ENCODE results near the gene TPPP.
"Not testable (repeated sequence)": the region's sequence is repeated elsewhere in the genome, so short reads cannot be mapped to it uniquely, and the experiment has no call there.

- TF ChIP-seq YY1 (IDR thresholded peaks at IDR 0.05; ENCODE audit: insufficient read depth, insufficient read length); SUZ12 (IDR thresholded peaks at IDR 0.05; ENCODE audit: extremely low read depth, insufficient read depth, insufficient read length); ZNF274 (IDR thresholded peaks at IDR 0.05; ENCODE audit: low read depth, low read length): not testable (repeated sequence)
Measured at GRCh38 chr5:716740-717139, 23.6 kb upstream of the TPPP start.
